Measurements from ENCODE around the gene MAGEF1.

The MAGEF1 gene

DNA sequence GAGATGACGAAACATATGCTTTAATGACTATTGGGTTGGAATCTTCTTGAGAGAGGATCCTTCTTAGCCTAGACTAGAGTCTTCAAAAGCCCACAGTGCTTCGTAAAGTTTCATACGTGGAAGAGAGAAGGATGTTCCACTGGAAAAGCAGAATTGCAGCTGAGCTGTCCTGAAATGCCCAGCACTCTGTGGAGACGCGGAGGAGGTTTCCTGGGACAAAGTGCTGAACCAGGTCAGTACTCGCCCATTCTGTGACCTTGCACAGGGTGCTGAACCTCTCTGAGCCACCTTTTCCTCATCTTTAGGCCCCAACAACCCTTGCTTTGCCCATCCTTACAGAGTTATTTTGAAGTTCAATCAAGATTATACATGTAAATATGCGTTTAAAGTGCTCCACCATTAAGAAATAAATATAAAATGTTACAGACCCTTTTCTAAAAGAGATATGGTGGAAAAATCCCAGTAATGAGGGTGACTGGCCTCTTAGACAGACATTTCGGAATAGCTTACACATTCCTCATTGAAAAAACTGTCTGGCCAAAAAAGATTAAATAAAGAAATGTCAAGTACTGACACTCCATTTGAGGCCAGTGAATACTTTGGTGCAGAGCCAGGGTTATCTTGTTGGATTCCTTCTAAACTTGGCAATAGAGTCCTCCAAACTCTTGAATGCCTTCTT is 4.2 kb upstream of the MAGEF1 start:
- Histone ChIP-seq H3K36me3 (ENCODE audit: insufficient read depth, low read length) (no peaks in the 10 kb centered on the region), H4K20me1 (ENCODE audit: insufficient read depth, low read length) (no peaks in the 10 kb centered on the region), H3K27ac (ENCODE audit: low read depth, low read length, poor library complexity, severe bottlenecking) (no peak overlapping the region), H3K9ac (ENCODE audit: low read length) (no peak overlapping the region), H3K9me2 (ENCODE audit: low read depth, low read length) (no peaks in the 10 kb centered on the region), H3K4me2 (ENCODE audit: low read length) (no peak overlapping the region), H3K4me1 (ENCODE audit: insufficient read depth, low read length, severe bottlenecking) (peaks cover 8% of the 10 kb centered on the region), H3K9me3 (ENCODE audit: low read length) (no peaks in the 10 kb centered on the region), H3K27me3 (ENCODE audit: insufficient read depth, low read length) (0 out of 2 replicates have a peak, but pooled peaks cover 4% of the 10 kb centered on the region), H3K4me3 (ENCODE audit: low read depth, low read length, poor library complexity, severe bottlenecking) (no peak overlapping the region), H3F3A (ENCODE audit: insufficient read depth, low read length) (no peaks in the 10 kb centered on the region), H3K79me2 (ENCODE audit: insufficient read depth, low read length) (no peaks in the 10 kb centered on the region), H2AFZ (ENCODE audit: low read length) (no peak overlapping the region)
- TF ChIP-seq EZH2 (IDR thresholded peaks at IDR 0.05; ENCODE audit: borderline replicate concordance, low read length): no peak
- TF ChIP-seq, protein P1, sequence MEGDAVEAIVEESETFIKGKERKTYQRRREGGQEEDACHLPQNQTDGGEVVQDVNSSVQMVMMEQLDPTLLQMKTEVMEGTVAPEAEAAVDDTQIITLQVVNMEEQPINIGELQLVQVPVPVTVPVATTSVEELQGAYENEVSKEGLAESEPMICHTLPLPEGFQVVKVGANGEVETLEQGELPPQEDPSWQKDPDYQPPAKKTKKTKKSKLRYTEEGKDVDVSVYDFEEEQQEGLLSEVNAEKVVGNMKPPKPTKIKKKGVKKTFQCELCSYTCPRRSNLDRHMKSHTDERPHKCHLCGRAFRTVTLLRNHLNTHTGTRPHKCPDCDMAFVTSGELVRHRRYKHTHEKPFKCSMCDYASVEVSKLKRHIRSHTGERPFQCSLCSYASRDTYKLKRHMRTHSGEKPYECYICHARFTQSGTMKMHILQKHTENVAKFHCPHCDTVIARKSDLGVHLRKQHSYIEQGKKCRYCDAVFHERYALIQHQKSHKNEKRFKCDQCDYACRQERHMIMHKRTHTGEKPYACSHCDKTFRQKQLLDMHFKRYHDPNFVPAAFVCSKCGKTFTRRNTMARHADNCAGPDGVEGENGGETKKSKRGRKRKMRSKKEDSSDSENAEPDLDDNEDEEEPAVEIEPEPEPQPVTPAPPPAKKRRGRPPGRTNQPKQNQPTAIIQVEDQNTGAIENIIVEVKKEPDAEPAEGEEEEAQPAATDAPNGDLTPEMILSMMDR (IDR thresholded peaks at IDR 0.05; ENCODE audit: low read length): no peak

DNA sequence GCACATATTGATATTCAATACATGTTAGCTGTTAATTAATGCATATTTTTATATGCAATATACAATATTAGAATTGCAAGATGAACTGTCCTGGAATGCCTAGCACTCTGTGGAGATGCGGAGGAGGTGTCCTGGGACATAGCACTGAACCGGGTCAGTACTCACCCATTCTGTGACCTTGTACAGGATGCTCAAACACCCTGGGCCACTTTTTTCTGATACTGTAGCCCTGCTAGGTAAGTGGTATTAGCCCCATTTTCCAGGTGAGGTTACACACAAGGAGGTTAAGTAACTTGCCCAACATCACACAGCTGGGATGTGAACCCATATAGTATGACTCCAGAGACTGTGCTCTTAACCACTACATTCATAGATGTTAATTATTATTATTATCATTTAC is 1.7 kb upstream of the MAGEF1 start:
- no peaks in the 10 kb centered on the region for H3F3A ChIP-seq (ENCODE audit: insufficient read depth, low read length)
- peaks cover 20% of the 10 kb centered on the region for H3K4me1 ChIP-seq (ENCODE audit: insufficient read depth, low read length, severe bottlenecking)
- no peak overlapping the region for H2AFZ ChIP-seq (ENCODE audit: low read length)
- H3K9me3 ChIP-seq (ENCODE audit: low read length): no peaks in the 10 kb centered on the region
- H3K27ac ChIP-seq (ENCODE audit: low read depth, low read length, poor library complexity, severe bottlenecking): no peak overlapping the region
- H3K9me2 ChIP-seq (ENCODE audit: low read depth, low read length): no peaks in the 10 kb centered on the region
- no peak overlapping the region for H3K4me3 ChIP-seq (ENCODE audit: low read depth, low read length, poor library complexity, severe bottlenecking)
- H3K36me3 ChIP-seq (ENCODE audit: insufficient read depth, low read length): peaks cover 17% of the 10 kb centered on the region
- TF ChIP-seq, protein P1 (IDR thresholded peaks at IDR 0.05; ENCODE audit: low read length): no peak
- no peak for TF ChIP-seq EZH2 (IDR thresholded peaks at IDR 0.05; ENCODE audit: borderline replicate concordance, low read length)
- H3K4me2 ChIP-seq (ENCODE audit: low read length): no peak overlapping the region
- H4K20me1 ChIP-seq (ENCODE audit: insufficient read depth, low read length): no peaks in the 10 kb centered on the region
- H3K79me2 ChIP-seq (ENCODE audit: insufficient read depth, low read length): no peaks in the 10 kb centered on the region; the same call in 1 of the 2 replicates
- no peak overlapping the region for H3K9ac ChIP-seq (ENCODE audit: low read length)
- H3K27me3 ChIP-seq (ENCODE audit: insufficient read depth, low read length): 0 out of 2 replicates have a peak, but pooled peaks cover 4% of the 10 kb centered on the region

DNA sequence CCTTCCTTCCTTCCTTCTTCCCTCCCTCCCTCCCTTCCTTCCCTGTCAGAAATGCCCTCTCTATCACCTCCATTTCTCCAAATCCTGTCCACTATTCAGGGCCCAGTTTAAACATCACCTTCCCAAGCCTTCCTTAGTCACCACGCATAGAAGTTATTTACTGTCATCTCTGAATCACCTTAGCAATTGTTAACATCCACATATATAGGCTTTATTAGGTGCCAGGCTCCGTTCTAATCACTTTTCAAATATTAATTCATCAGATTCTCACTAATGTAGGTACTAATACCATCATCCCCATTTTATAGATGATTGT is 1.1 kb upstream of the MAGEF1 start:
- no peak for TF ChIP-seq EZH2 (IDR thresholded peaks at IDR 0.05; ENCODE audit: borderline replicate concordance, low read length)
- TF ChIP-seq, protein P1 (IDR thresholded peaks at IDR 0.05; ENCODE audit: low read length): no peak
- Histone ChIP-seq H3F3A (ENCODE audit: insufficient read depth, low read length) (no peaks in the 10 kb centered on the region), H3K27me3 (ENCODE audit: insufficient read depth, low read length) (0 out of 2 replicates have a peak, but pooled peaks cover 4% of the 10 kb centered on the region), H3K9me3 (ENCODE audit: low read length) (no peaks in the 10 kb centered on the region), H3K4me2 (ENCODE audit: low read length) (no peak overlapping the region), H3K4me1 (ENCODE audit: insufficient read depth, low read length, severe bottlenecking) (peaks cover 20% of the 10 kb centered on the region), H3K27ac (ENCODE audit: low read depth, low read length, poor library complexity, severe bottlenecking) (no peak overlapping the region), H3K9ac (ENCODE audit: low read length) (no peak overlapping the region), H3K36me3 (ENCODE audit: insufficient read depth, low read length) (peaks cover 22% of the 10 kb centered on the region), H2AFZ (ENCODE audit: low read length) (no peak overlapping the region), H3K4me3 (ENCODE audit: low read depth, low read length, poor library complexity, severe bottlenecking) (no peak overlapping the region), H3K79me2 (ENCODE audit: insufficient read depth, low read length) (no peaks in the 10 kb centered on the region; the same call in 1 of the 2 replicates), H3K9me2 (ENCODE audit: low read depth, low read length) (no peaks in the 10 kb centered on the region), H4K20me1 (ENCODE audit: insufficient read depth, low read length) (no peaks in the 10 kb centered on the region)

All from OCI-LY1 (cell line).